ENCODE results near the gene PLA2G4E.

Gene PLA2G4E

GRCh38 chr15:41951571-41951970 lies 69.3 kb downstream of the PLA2G4E start:
- DNase-seq: no peak

DNA sequence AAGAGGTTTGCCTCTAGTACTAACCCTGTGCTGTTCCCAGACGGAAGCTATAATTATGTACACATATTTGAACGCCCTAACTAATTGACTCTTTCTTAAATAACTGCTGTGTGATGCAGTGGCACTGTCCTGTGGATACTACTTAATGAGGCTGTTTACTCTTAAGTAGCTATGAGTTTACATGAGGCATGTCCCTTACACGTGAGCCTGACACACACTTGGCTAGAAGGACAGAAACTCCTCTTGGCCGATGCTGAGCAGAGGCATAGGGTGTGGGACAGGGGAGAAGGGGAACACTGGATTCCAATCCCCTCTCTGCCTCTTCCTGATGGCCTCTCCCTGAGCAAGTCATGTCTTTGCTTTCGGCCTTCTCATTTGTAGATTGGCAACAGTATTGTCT lies 70.4 kb downstream of the PLA2G4E start:
- DNase-seq: no peak

- no peak for DNase-seq
Measured at GRCh38 chr15:41950127-41950483, 70.7 kb downstream of the PLA2G4E start.

DNA sequence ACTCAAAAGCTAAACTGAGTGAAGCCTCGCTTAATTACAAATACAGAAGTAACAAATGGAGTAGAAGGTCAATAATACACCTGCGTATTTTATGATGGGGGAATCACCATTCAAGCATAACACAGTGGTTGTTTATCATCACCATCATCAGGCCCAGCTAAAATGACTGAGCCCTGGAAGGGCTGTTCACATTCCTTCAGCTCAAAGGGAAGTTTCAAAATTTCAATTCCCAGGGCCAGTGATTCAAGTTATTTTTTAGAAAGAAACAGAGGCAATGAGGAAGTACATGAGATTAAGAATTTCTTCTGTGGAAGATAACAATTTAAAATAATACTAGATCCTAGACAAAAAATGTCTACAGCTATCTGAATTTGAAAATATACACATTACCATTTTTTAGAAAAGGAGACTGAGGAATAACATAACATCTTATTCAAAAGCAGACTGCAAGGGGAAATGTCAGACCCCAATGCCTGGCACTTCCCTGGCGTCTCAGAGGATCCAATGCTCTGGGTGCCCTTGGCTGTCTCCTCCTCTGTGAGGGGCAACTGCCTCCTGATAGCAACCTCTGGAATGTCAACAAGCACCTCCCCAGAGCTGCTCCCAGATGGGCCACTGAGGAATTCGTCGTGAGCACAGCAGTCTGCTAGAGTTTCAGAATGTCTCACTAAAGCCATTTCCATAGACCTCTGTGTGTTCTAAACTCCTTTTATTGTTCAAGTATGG lies 71.3 kb downstream of the PLA2G4E start:
- DNase-seq: no peak

- DNase-seq: no peak
Measured at GRCh38 chr15:41948490-41948889, 72.4 kb downstream of the PLA2G4E start.

DNA sequence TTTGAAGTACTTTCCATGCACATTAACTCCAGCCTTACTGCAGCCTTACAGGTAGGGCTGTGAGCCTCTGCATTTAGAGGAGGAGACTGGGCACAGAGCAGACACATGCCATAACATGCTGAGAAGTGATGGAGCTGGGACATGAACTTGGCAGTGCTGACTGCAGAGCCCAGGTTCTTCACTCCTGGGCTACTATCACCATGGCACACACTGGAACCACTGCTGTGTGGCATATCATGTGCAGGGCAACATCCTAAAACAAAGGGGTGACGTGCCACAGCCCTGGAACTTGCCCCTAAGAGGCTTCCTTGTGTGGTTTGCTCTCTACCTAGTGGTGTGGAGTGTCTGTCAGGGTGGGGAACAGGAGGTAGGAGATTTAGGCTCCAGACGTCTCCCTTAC lies 73.9 kb downstream of the PLA2G4E start:
- no peak for DNase-seq

DNA sequence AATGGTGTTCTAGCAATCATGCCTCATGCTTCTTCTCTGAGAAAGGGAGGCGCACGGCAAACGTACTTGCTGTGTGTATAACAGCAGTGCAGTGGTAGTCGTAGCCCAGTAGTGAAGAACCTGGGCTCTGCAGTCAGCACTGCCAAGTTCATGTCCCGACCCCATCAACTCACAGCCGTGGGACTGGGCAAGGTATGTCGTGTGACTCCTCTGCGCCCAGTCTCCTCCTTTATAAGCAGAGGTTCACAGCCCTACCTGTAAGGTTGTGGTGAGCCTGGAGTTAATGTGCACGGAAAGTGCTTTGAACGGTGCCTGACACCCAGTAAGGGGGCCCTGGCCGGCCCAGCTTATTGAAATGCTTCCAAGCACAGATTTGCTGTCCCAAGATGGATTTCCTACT lies 75.1 kb downstream of the PLA2G4E start:
- no peak for DNase-seq

GRCh38 chr15:41945221-41945620 lies 75.6 kb downstream of the PLA2G4E start:
- DNase-seq: no peak

DNA sequence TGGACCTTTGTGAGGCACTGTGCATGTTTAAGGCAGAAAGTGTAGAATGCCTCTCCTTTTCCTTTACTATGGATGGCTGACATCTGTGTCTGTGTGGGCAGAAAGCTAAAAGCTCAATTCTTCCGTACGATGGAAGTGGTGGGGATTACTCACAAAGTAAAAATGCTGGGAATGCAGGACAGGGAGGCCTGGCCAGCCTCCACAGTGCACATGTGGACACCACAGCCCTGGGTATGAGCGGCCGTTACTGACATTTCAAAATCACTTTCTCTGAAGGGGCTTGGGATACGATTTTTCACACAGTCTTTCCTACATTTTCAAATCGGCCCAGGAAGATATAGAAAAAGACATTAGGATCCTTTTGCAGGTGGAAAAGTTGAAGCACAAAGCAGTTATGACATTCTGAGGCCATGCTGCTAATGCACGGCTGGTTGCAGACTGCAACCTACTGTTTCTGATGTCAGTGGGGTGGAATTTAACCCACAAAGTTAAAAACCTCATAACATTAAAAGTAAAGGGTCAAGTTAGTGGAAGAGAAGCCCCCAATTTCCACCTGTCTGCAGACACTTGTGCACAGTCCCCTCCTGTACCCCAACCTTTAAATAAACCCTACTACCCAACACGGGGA lies 76.4 kb downstream of the PLA2G4E start:
- DNase-seq: no peak

- no peak for DNase-seq
Measured at GRCh38 chr15:41943543-41944312, 77.1 kb downstream of the PLA2G4E start.

GRCh38 chr15:41942886-41943285 lies 78.0 kb downstream of the PLA2G4E start:
- no peak for DNase-seq

- DNase-seq: no peak
Measured at GRCh38 chr15:41941644-41942415, 79.0 kb downstream of the PLA2G4E start.

GRCh38 chr15:41940441-41940857 lies 80.4 kb downstream of the PLA2G4E start:
- DNase-seq: no peak

DNA sequence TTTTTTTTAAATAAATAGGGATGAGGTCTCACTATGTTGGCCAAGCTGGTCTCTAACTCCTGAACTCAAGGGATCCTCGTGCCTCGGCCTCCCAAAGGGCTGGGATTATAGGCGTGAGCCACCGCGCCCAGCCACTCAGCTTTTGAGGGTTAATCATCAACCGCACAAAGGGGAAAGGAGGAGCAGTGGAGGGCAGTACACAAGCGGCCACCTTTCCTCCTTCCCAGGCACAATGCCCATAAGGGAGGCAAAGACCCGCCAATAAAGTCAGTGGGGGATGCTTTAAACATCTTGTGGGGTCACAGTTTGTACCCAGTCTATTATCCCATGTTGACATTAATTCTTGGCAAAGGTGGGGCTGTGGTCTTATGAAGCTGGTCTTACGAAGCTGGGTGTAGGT lies 80.9 kb downstream of the PLA2G4E start:
- no peak for DNase-seq

DNA sequence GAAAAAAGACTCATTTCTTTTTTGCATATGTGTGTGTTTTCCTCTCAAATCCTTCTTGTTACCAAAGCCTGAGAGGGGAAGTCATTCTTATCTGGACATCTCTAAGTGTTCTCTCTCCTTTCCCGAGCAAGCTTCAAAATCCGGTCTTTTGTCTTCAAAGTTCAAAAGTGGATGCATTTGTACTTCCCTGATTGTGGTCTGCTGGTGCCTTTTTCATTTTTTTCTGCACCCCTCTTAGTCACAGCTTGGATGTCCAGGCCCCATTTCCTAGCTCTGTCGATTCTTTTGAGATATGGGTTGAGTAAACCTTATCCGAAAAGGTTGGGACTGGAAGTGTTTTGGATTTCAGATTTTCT lies 83.3 kb downstream of the PLA2G4E start:
- no peak for DNase-seq

- no peak for DNase-seq
Measured at GRCh38 chr15:41936649-41937567, 83.9 kb downstream of the PLA2G4E start.

DNA sequence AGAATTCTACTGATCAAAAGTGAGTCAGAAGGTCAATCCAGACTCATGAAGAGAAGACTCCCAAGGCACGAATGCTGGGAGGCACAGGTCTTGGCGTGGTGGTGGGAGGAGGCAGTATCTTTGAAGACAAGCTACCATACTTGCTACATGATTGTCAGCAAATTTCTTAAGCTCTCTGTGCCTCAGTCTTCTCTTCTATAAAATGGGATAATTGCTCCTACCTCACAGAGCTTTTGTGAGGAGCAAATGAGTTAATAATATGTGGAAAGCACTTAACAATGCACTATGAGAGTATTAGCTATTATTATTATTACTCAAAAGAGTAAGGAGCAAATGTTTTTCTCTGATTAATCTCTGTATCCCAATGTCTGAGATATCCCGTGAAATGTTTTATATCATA lies 84.7 kb downstream of the PLA2G4E start:
- no peak for DNase-seq

DNA sequence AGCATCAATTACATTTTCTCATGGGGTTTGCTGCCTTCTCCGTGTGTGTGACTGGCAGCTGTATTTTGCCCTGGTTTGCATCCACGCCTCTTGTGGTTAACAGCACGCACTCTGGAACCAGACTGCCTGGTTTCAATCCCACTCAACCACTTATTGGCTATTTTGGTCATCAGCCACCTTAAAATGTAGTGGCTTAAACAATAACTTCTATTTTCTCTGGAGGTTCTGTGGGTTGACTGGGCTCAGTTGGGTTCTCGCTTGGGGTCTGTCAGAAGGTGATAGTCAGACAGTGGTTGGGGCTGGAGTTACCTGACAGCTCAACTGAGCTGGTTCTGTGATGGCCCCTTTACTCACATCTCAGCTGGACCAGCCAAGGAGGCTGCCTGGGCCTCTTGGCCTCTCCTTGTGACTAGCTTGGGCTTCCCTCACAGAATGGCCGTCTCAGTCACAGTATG lies 85.2 kb downstream of the PLA2G4E start:
- DNase-seq: no peak

GRCh38 chr15:41934843-41935242 lies 86.0 kb downstream of the PLA2G4E start:
- no peak for DNase-seq

DNA sequence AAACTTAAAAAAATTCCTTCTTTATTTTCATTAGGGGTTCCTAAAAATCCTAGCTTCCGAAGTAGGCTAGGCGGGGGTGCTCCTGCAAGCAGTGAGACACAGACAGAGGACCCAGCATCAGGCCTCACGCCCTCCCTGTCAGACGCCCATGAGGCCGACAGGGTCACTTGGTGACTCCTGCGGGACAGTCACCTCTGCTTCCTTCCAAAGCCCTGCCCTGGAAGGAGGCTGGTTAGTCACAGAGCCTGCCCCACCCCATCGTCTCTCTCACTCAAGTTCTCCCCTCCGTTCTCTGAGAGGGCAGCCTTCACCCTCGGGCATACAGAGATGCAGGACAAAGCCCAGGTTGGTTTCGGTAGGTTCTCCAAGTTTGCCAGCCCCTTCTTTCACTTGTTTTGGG lies 87.1 kb downstream of the PLA2G4E start:
- no peak for DNase-seq

DNA sequence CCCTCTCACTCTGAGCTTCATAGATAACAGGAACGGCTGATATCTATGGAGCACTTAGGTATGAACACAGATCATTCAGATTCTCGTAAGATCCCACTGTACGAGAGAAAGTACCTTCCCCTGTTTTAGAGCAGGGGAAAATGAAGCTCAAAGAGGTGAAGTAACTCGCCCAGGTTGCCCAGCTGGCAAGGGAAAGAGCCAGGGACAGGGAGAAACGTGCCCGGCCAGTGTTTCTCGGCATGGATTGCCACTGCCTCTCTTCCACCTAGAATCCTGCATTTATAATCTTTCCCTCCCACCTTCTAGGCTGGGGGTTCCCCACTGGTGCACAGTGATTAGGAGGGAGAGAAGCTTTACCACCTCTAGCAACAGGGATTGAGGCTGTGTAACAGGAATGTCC lies 87.5 kb downstream of the PLA2G4E start:
- DNase-seq: no peak

All from NCI-H1436 treated with DMSO at 0.1 percent for 48 hours (cell line).